Measurements from ENCODE around the gene S1PR5. TPM values are rescaled to one million over a fixed set of nuclear protein-coding genes. Genes with fewer than 3 reads are reported as not detected.
A peak's percentile ranks its signal among the peaks of the same experiment; 100 is the strongest.

S1PR5 gene
- total and polyA plus RNA-seq, 9 of the 15 experiments (the other 6 are each of a cell fraction or from before 2014, with no cell fraction given): 0.03 to 0.54 (median 0.35) TPM; not detected in 4

DNA sequence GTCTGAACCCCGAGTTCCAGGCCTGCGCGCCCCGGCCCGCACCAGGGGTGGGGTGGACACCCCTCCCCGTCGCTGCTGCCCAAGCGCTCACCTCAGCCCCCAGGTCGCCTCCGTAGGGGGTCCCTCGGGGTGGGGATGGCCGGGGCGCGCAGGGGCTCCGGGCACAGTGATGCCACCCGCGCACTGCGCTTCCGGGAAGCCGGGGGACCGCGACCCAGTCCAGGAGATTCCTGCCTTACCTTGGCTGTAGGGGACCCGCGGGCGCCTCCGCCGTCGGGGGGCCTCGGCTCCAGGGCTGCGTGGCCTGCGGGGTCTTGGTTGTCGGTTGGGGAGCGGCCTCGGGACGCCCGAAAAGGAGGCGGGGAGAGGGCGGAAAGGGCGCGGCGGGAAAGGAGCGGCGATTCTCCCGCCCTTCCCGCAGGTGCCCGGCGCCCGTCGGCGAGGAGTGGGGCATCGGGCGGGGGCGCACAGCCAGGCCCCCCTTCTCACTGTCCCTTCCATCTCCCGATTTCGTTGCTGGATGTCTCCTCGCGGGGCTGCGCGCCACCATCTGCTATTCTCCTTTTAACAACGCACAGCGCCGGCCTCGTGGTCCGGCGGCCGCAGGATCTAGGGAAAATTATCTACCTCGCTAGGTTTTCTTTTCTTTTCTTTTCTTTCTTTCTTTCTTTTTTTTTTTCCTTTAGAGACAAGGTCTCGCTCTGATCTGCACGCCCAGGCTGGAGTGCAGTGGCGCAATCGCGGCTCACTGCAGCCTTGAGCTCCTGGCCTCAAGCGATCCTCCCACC is 14.1 kb downstream of the S1PR5 start, which contains the start of gene KEAP1 (continued):
- TF ChIP-seq, protein P1, sequence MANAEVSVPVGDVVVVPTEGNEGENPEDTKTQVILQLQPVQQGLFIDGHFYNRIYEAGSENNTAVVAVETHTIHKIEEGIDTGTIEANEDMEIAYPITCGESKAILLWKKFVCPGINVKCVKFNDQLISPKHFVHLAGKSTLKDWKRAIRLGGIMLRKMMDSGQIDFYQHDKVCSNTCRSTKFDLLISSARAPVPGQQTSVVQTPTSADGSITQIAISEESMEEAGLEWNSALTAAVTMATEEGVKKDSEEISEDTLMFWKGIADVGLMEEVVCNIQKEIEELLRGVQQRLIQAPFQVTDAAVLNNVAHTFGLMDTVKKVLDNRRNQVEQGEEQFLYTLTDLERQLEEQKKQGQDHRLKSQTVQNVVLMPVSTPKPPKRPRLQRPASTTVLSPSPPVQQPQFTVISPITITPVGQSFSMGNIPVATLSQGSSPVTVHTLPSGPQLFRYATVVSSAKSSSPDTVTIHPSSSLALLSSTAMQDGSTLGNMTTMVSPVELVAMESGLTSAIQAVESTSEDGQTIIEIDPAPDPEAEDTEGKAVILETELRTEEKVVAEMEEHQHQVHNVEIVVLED (CRISPR knock-in tag; IDR thresholded peaks at IDR 0.05): no peak
- no peak for TF ChIP-seq CBX8 (IDR thresholded peaks at IDR 0.05; ENCODE audit: borderline replicate concordance, extremely low read depth, low read depth, low read length, poor library complexity, severe bottlenecking)
- TF ChIP-seq DACH1 (IDR thresholded peaks at IDR 0.05; ENCODE audit: partially characterized antibody): no peak
- TF ChIP-seq ZBTB26 (CRISPR knock-in tag; IDR thresholded peaks at IDR 0.05): peak; percentile 20; the same call in 1 of the 2 replicates
- TF ChIP-seq GATAD2B (IDR thresholded peaks at IDR 0.05; ENCODE audit: borderline replicate concordance): 0 out of 2 replicates have a peak, but pooled peaks have one; percentile 6
- TF ChIP-seq TCF7L2 (IDR thresholded peaks at IDR 0.05; ENCODE audit: low read depth, low read length): no peak
- TF ChIP-seq HNRNPH1 (optimal IDR thresholded peaks at IDR 0.05; ENCODE audit: low read depth, low read length): no peak
- peak; percentile 24; the same call in 1 of the 2 replicates for TF ChIP-seq CREM (IDR thresholded peaks at IDR 0.05; ENCODE audit: low read depth)
- peak; percentile 88 for TF ChIP-seq NFRKB (IDR thresholded peaks at IDR 0.05; ENCODE audit: low read depth)
- TF ChIP-seq NR2C1 (IDR thresholded peaks at IDR 0.05): no peak
- no peak for TF ChIP-seq NR2C1 (tag; IDR thresholded peaks at IDR 0.05)
- TF ChIP-seq PKNOX1 (IDR thresholded peaks at IDR 0.05): no peak
- TF ChIP-seq, protein P2, sequence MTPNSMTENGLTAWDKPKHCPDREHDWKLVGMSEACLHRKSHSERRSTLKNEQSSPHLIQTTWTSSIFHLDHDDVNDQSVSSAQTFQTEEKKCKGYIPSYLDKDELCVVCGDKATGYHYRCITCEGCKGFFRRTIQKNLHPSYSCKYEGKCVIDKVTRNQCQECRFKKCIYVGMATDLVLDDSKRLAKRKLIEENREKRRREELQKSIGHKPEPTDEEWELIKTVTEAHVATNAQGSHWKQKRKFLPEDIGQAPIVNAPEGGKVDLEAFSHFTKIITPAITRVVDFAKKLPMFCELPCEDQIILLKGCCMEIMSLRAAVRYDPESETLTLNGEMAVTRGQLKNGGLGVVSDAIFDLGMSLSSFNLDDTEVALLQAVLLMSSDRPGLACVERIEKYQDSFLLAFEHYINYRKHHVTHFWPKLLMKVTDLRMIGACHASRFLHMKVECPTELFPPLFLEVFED (CRISPR knock-in tag; conservative IDR thresholded peaks at IDR 0.05): peak; percentile 38; the same call in 1 of the 2 replicates
- TF ChIP-seq TRIM28 (IDR thresholded peaks at IDR 0.05): peak; percentile 66; the same call in 1 of the 2 replicates
- no peak for TF ChIP-seq ZFX (CRISPR knock-in tag; IDR thresholded peaks at IDR 0.05)
- no peak for TF ChIP-seq JUNB (CRISPR knock-in tag; conservative IDR thresholded peaks at IDR 0.05)
- TF ChIP-seq, protein P3, sequence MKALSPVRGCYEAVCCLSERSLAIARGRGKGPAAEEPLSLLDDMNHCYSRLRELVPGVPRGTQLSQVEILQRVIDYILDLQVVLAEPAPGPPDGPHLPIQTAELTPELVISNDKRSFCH (CRISPR knock-in tag; IDR thresholded peaks at IDR 0.05): no peak
- TF ChIP-seq, protein P3 (tag; IDR thresholded peaks at IDR 0.05): peak; percentile 42
- TF ChIP-seq, protein P4, sequence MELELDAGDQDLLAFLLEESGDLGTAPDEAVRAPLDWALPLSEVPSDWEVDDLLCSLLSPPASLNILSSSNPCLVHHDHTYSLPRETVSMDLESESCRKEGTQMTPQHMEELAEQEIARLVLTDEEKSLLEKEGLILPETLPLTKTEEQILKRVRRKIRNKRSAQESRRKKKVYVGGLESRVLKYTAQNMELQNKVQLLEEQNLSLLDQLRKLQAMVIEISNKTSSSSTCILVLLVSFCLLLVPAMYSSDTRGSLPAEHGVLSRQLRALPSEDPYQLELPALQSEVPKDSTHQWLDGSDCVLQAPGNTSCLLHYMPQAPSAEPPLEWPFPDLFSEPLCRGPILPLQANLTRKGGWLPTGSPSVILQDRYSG (tag; conservative IDR thresholded peaks at IDR 0.05; ENCODE audit: low read depth): no peak; the same call in 1 of the 2 replicates
- TF ChIP-seq NFIX (CRISPR knock-in tag; IDR thresholded peaks at IDR 0.05; ENCODE audit: low read depth): no peak
- TF ChIP-seq MAZ (CRISPR knock-in tag; conservative IDR thresholded peaks at IDR 0.05 in 1 of 2, IDR thresholded peaks at IDR 0.05 in 1 of 2): 0 out of 4 replicates have a peak, but pooled peaks of 1 of the 2 experiments have one; percentile 3

Measured in K562 (cell line).